Ishikawa (cell line): ENCODE data around the gene FAM163B.

Source experiments
- CEBPB ChIP-seq: IDR thresholded peaks from 2 replicates; pipeline ENCODE4 v1.6.1; 2012
- CREB1 ChIP-seq: IDR thresholded peaks from 2 replicates; pipeline ENCODE4 v1.6.1; 2012; ENCODE audit warnings: low read depth
- EGR1 ChIP-seq: IDR thresholded peaks from 2 replicates; pipeline ENCODE4 v1.6.1; 2012
- EP300 ChIP-seq: IDR thresholded peaks from 2 replicates; pipeline ENCODE4 v1.6.1; 2012; ENCODE audit warnings: borderline replicate concordance
- FOXM1 ChIP-seq: IDR thresholded peaks from 2 replicates; pipeline ENCODE4 v1.6.1; 2012; ENCODE audit warnings: low read depth, borderline replicate concordance
- NFIC ChIP-seq: IDR thresholded peaks from 2 replicates; pipeline ENCODE4 v1.6.1; 2012
- RAD21 ChIP-seq: IDR thresholded peaks from 2 replicates; pipeline ENCODE4 v1.6.1; 2012; ENCODE audit warnings: low read depth
- TAF1 ChIP-seq: IDR thresholded peaks from 2 replicates; pipeline ENCODE4 v1.6.1; 2012; ENCODE audit warnings: low read depth, mild to moderate bottlenecking
- TCF12 ChIP-seq: IDR thresholded peaks from 2 replicates; pipeline ENCODE4 v1.6.1; 2012; ENCODE audit warnings: low read depth
- TEAD4 ChIP-seq: IDR thresholded peaks from 2 replicates; pipeline ENCODE4 v1.6.1; 2012
- TF ChIP-seq, protein P1 (sequence below): IDR thresholded peaks from 2 replicates; pipeline ENCODE4 v1.6.1; 2012; ENCODE audit warnings: low read depth, mild to moderate bottlenecking

DNA sequence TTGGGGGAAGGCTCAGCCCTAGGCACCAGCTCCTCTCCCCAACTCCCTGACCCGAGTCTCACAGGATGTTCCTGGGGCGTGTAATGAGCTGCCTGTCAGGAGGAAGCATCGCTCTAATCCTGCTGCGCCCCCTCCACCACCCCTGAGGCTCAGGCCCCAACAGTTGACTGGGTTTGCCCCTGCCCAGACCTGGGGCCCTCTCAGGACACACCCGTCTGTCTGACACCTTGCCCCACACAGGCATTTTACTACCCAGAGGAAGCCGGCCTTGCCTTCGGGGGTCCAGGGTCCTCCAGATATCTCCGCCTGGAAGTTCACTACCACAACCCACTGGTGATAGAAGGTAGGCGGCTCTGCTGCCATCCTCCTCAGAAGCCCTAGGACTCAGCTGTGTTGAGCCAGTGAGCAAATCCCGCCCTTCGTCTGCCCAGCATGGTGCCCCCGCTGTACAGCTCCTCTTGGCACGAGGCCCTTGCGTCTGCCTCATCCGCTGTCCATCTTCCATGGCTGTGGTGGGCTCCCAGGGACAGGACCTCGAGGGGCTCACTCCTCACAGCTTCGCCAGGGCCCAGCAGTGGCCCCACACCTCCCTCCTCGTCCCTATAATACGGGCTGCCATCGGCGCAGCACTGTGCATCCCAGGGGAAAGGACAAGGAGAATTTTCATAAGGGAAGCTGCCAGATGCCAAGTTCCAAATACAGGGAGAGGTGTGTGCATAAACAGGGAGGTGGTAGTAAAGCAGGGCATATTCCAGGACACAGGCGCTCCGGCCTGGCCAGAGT, 35.0 kb upstream of the FAM163B start:
- TF ChIP-seq RAD21: no peak
- TF ChIP-seq NFIC: no peak
- TF ChIP-seq, protein P1, sequence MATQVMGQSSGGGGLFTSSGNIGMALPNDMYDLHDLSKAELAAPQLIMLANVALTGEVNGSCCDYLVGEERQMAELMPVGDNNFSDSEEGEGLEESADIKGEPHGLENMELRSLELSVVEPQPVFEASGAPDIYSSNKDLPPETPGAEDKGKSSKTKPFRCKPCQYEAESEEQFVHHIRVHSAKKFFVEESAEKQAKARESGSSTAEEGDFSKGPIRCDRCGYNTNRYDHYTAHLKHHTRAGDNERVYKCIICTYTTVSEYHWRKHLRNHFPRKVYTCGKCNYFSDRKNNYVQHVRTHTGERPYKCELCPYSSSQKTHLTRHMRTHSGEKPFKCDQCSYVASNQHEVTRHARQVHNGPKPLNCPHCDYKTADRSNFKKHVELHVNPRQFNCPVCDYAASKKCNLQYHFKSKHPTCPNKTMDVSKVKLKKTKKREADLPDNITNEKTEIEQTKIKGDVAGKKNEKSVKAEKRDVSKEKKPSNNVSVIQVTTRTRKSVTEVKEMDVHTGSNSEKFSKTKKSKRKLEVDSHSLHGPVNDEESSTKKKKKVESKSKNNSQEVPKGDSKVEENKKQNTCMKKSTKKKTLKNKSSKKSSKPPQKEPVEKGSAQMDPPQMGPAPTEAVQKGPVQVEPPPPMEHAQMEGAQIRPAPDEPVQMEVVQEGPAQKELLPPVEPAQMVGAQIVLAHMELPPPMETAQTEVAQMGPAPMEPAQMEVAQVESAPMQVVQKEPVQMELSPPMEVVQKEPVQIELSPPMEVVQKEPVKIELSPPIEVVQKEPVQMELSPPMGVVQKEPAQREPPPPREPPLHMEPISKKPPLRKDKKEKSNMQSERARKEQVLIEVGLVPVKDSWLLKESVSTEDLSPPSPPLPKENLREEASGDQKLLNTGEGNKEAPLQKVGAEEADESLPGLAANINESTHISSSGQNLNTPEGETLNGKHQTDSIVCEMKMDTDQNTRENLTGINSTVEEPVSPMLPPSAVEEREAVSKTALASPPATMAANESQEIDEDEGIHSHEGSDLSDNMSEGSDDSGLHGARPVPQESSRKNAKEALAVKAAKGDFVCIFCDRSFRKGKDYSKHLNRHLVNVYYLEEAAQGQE: no peak
- TF ChIP-seq FOXM1: no peak
- no peak for TF ChIP-seq TAF1
- no peak for TF ChIP-seq CREB1
- no peak for TF ChIP-seq EP300
- no peak for TF ChIP-seq CEBPB
- no peak for TF ChIP-seq TCF12
- TF ChIP-seq EGR1: no peak
- TF ChIP-seq TEAD4: no peak
